ENCODE measurements around the gene NRAP. TPM values are rescaled to one million over a fixed set of nuclear protein-coding genes. Genes with fewer than 3 reads are reported as not detected.

The NRAP gene
- total and polyA plus RNA-seq, 2 of the 4 experiments (the other 2 are of a cell fraction) = not detected

GRCh38 chr10:113711142-113711541 lies 47.3 kb upstream of the NRAP start:
- H2BK20ac ChIP-seq (ENCODE audit: low read depth, low read length) = no peak overlapping the region
- in situ Hi-C loops (cut with MboI; ENCODE audit: low sequenced_read_pairs) = no loop called here
- H4K20me1 ChIP-seq (ENCODE audit: insufficient read depth, low read length) = peaks cover 19% of the 10 kb centered on the region
- no peak overlapping the region for H4K5ac ChIP-seq (ENCODE audit: low read depth, low read length)
- ChIA-PET POLR2A (ENCODE audit: unreplicated experiment) (no interaction called here), CTCF (no interaction called here)
- H2AFZ ChIP-seq (replicated peaks; ENCODE audit: low read length, poor library complexity) = no peak overlapping the region
- DNase-seq (no peak), ATAC-seq (ENCODE audit: low read depth) (no peak)
- H3K18ac ChIP-seq (ENCODE audit: low read depth, low read length) = no peak overlapping the region
- peaks cover 8 to 46% of the 10 kb centered on the region in 2 experiments for H3K79me1 ChIP-seq (ENCODE audit: low read depth in 1 of 2, low read length in 2 of 2)
- no peak overlapping the region for H4K8ac ChIP-seq (ENCODE audit: low read depth in 2 of 2, low read length in 2 of 2)
- peaks cover 8% of the 10 kb centered on the region; the same call in 1 of the 2 replicates for H3K9me1 ChIP-seq (ENCODE audit: insufficient read depth, low read length)
- BruUV-seq (replicated peaks) = no TSS peak
- WGBS, 2 experiments (ENCODE audit: extremely low coverage in 2 of 2, insufficient read length in 1 of 2) = no CpG with 5 or more reads among the region's 2 CpGs
- H2BK120ac ChIP-seq (ENCODE audit: low read depth, low read length) = no peak overlapping the region
- intact Hi-C loops (cut with micrococcal nuclease) = no loop called here
- no peak overlapping the region for H3K14ac ChIP-seq (replicated peaks; ENCODE audit: low read depth, low read length)
- dilution Hi-C loops (cut with HindIII; ENCODE audit: low sequenced_read_pairs, unreplicated experiment) = no loop called here
- H3K9me3 ChIP-seq (ENCODE audit: control insufficient read depth, insufficient read depth, low read length) = no peaks in the 10 kb centered on the region
- TF ChIP-seq NFE2L2 (IDR thresholded peaks at IDR 0.05; ENCODE audit: low read depth, low read length) (no peak), MAFK (IDR thresholded peaks at IDR 0.05; ENCODE audit: low read depth, low read length) (no peak), POLR2A (IDR thresholded peaks at IDR 0.05; ENCODE audit: low read depth, low read length) (no peak), CHD1 (IDR thresholded peaks at IDR 0.05; ENCODE audit: low read depth, low read length) (no peak), ELK1 (IDR thresholded peaks at IDR 0.05; ENCODE audit: borderline replicate concordance, low read depth, low read length) (no peak), CTCF (conservative IDR thresholded peaks at IDR 0.05; ENCODE audit: low read depth, low read length) (no peak), CEBPB (IDR thresholded peaks at IDR 0.05; ENCODE audit: low read depth, low read length) (no peak), BHLHE40 (IDR thresholded peaks at IDR 0.05; ENCODE audit: low read depth, low read length) (no peak), RAD21 (IDR thresholded peaks at IDR 0.05; ENCODE audit: low read length) (no peak), MAZ (IDR thresholded peaks at IDR 0.05; ENCODE audit: borderline replicate concordance, low read depth, low read length) (no peak), RCOR1 (IDR thresholded peaks at IDR 0.05; ENCODE audit: insufficient replicate concordance, low read length) (no peak)
- no peak overlapping the region for H2AK9ac ChIP-seq (replicated peaks; ENCODE audit: low read depth, low read length, poor library complexity)
- H3K23ac ChIP-seq (ENCODE audit: low read depth, low read length) = no peak overlapping the region
- no peak overlapping the region for H2AK5ac ChIP-seq (ENCODE audit: low read depth, low read length)
- H3K27ac ChIP-seq (ENCODE audit: insufficient read depth, low read length) = no peak overlapping the region
- no peak overlapping the region for H4K91ac ChIP-seq (ENCODE audit: insufficient read depth, low read depth, low read length)
- H3K4me3 ChIP-seq (ENCODE audit: insufficient read depth, low read depth, low read length) = no peak overlapping the region
- H3K4me1 ChIP-seq (ENCODE audit: control insufficient read depth, insufficient read depth, low read length) = peaks cover 4% of the 10 kb centered on the region
- H3K56ac ChIP-seq (ENCODE audit: extremely low read depth, insufficient read depth, low read length) = no peak overlapping the region
- H3K4ac ChIP-seq (ENCODE audit: low read depth, low read length) = no peak overlapping the region
- no peak overlapping the region for H3K4me2 ChIP-seq (ENCODE audit: low read depth, low read length)
- H3K27me3 ChIP-seq (ENCODE audit: control insufficient read depth, insufficient read depth, low read length) = no peaks in the 10 kb centered on the region
- no peak overlapping the region for H2BK5ac ChIP-seq (ENCODE audit: low read depth, low read length, poor library complexity, severe bottlenecking)
- peaks cover 5% of the 10 kb centered on the region; the same call in 1 of the 2 replicates for H3K36me3 ChIP-seq (ENCODE audit: control insufficient read depth, insufficient read depth, low read length)
- no peak overlapping the region for H2BK15ac ChIP-seq (ENCODE audit: low read depth, low read length)
- no peak overlapping the region for H3K9ac ChIP-seq (ENCODE audit: low read depth, low read length)
